Epithelial cell of esophagus (primary cell): ENCODE data around the gene MERTK.

Source experiments
- DNase-seq: peaks from one replicate; pipeline ENCODE4 v3.0.0; 2010; ENCODE audit warnings: low read depth
- H3K4me3 ChIP-seq: 2 replicates; pipeline ENCODE4 v1.5.1; 2011; ENCODE audit warnings: mild to moderate bottlenecking, low read length, control low read depth
- CTCF ChIP-seq: IDR thresholded peaks from 2 replicates; pipeline ENCODE4 v1.5.1; 2011; ENCODE audit warnings: low read depth, mild to moderate bottlenecking, low read length, control low read depth, inconsistent platforms; ENCODE audit not compliant: insufficient read depth; ENCODE audit errors: missing control alignments

Gene MERTK

GRCh38 chr2:112023707-112024106, 125.3 kb downstream of the MERTK start:
- H3K4me3 ChIP-seq, result no peak overlapping the region
- no peak for TF ChIP-seq CTCF
- no peak for DNase-seq

- DNase-seq, result no peak
- no peak for TF ChIP-seq CTCF
Observed at GRCh38 chr2:112024231-112024630, 125.8 kb downstream of the MERTK start.

GRCh38 chr2:112024896-112025491, 126.6 kb downstream of the MERTK start:
- DNase-seq, result no peak
- TF ChIP-seq CTCF, result no peak

More at GRCh38 chr2:112024231-112024630, 125.8 kb downstream of the MERTK start:
- H3K4me3 ChIP-seq, result no peak overlapping the region

GRCh38 chr2:112026509-112026908, 128.1 kb downstream of the MERTK start:
- TF ChIP-seq CTCF, result no peak
- no peak for DNase-seq
- H3K4me3 ChIP-seq, result no peak overlapping the region

More at GRCh38 chr2:112024896-112025491, 126.6 kb downstream of the MERTK start:
- H3K4me3 ChIP-seq, result no peak overlapping the region

- H3K4me3 ChIP-seq, result no peak overlapping the region
- no peak for TF ChIP-seq CTCF
- DNase-seq, result no peak
Observed at GRCh38 chr2:112027767-112028166, 129.4 kb downstream of the MERTK start.

- H3K4me3 ChIP-seq, result no peak overlapping the region
- TF ChIP-seq CTCF, result no peak
- DNase-seq, result no peak
Observed at GRCh38 chr2:112029164-112029563, 130.8 kb downstream of the MERTK start.
